ENCODE measurements around the gene ADNP.

DNA sequence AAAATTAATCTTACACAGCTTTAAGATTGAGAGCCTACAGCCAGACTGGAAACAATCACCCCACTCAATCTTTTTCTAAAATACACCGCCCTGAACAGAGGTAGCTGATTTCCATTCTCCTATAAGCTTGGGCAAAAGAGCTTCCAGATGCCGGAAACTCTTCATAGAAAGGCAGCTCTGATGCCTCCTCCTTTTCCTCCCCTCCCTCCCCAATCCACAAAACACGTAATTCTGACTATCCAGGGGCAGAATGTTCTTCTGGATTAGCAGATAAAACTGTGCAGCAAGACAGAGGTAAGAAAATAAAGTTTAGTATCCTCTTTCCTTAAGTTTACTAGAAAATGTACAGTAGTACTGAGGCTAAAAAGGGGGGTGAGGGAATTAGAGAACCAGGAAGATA, 15.8 kb downstream of the ADNP start:
- TF ChIP-seq, protein P1, sequence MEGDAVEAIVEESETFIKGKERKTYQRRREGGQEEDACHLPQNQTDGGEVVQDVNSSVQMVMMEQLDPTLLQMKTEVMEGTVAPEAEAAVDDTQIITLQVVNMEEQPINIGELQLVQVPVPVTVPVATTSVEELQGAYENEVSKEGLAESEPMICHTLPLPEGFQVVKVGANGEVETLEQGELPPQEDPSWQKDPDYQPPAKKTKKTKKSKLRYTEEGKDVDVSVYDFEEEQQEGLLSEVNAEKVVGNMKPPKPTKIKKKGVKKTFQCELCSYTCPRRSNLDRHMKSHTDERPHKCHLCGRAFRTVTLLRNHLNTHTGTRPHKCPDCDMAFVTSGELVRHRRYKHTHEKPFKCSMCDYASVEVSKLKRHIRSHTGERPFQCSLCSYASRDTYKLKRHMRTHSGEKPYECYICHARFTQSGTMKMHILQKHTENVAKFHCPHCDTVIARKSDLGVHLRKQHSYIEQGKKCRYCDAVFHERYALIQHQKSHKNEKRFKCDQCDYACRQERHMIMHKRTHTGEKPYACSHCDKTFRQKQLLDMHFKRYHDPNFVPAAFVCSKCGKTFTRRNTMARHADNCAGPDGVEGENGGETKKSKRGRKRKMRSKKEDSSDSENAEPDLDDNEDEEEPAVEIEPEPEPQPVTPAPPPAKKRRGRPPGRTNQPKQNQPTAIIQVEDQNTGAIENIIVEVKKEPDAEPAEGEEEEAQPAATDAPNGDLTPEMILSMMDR (CRISPR knock-in tag; IDR thresholded peaks at IDR 0.05): no peak
- TF ChIP-seq PHB2 (IDR thresholded peaks at IDR 0.05; ENCODE audit: partially characterized antibody) (no peak), ZNF598 (CRISPR knock-in tag; IDR thresholded peaks at IDR 0.05; ENCODE audit: borderline replicate concordance) (no peak), EP300 (IDR thresholded peaks at IDR 0.05; ENCODE audit: low read depth in 2 of 2, low read length in 2 of 2) (no peak), EP300 (CRISPR knock-in tag; IDR thresholded peaks at IDR 0.05; ENCODE audit: borderline replicate concordance) (no peak), ZFP62 (CRISPR knock-in tag; IDR thresholded peaks at IDR 0.05) (no peak), ZNF546 (CRISPR knock-in tag; conservative IDR thresholded peaks at IDR 0.05) (no peak), POLR2G (IDR thresholded peaks at IDR 0.05; ENCODE audit: low read depth, low read length) (no peak), HIVEP1 (CRISPR knock-in tag; IDR thresholded peaks at IDR 0.05) (no peak), NR2C2 (CRISPR knock-in tag; IDR thresholded peaks at IDR 0.05; ENCODE audit: borderline replicate concordance) (no peak), KAT7 (CRISPR knock-in tag; IDR thresholded peaks at IDR 0.05; ENCODE audit: borderline replicate concordance) (no peak), ISX (CRISPR knock-in tag; conservative IDR thresholded peaks at IDR 0.05) (no peak)
- TF ChIP-seq, protein P2, sequence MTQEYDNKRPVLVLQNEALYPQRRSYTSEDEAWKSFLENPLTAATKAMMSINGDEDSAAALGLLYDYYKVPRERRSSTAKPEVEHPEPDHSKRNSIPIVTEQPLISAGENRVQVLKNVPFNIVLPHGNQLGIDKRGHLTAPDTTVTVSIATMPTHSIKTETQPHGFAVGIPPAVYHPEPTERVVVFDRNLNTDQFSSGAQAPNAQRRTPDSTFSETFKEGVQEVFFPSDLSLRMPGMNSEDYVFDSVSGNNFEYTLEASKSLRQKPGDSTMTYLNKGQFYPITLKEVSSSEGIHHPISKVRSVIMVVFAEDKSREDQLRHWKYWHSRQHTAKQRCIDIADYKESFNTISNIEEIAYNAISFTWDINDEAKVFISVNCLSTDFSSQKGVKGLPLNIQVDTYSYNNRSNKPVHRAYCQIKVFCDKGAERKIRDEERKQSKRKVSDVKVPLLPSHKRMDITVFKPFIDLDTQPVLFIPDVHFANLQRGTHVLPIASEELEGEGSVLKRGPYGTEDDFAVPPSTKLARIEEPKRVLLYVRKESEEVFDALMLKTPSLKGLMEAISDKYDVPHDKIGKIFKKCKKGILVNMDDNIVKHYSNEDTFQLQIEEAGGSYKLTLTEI (CRISPR knock-in tag; conservative IDR thresholded peaks at IDR 0.05): no peak
- TF ChIP-seq, protein P3, sequence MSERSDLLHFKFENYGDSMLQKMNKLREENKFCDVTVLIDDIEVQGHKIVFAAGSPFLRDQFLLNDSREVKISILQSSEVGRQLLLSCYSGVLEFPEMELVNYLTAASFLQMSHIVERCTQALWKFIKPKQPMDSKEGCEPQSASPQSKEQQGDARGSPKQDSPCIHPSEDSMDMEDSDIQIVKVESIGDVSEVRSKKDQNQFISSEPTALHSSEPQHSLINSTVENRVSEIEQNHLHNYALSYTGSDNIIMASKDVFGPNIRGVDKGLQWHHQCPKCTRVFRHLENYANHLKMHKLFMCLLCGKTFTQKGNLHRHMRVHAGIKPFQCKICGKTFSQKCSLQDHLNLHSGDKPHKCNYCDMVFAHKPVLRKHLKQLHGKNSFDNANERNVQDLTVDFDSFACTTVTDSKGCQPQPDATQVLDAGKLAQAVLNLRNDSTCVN (CRISPR knock-in tag; IDR thresholded peaks at IDR 0.05; ENCODE audit: borderline replicate concordance): no peak
- TF ChIP-seq, protein P4, sequence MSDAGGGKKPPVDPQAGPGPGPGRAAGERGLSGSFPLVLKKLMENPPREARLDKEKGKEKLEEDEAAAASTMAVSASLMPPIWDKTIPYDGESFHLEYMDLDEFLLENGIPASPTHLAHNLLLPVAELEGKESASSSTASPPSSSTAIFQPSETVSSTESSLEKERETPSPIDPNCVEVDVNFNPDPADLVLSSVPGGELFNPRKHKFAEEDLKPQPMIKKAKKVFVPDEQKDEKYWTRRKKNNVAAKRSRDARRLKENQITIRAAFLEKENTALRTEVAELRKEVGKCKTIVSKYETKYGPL (CRISPR knock-in tag; IDR thresholded peaks at IDR 0.05): no peak

Measured in HepG2 (cell line).